NCI-H748 (cell line): ENCODE results near the gene RYR3.
A peak's percentile ranks its signal among the peaks of the same experiment; 100 is the strongest.
"Not testable (repeated sequence)": the region's sequence is repeated elsewhere in the genome, so short reads cannot be mapped to it uniquely, and the experiment has no call there.

Experiments used
- DNase-seq: peaks from one replicate; lab custom pipeline; 2025; ENCODE audit not compliant: unreplicated experiment; lab: John Stamatoyannopoulos, UW

RYR3 gene

DNA sequence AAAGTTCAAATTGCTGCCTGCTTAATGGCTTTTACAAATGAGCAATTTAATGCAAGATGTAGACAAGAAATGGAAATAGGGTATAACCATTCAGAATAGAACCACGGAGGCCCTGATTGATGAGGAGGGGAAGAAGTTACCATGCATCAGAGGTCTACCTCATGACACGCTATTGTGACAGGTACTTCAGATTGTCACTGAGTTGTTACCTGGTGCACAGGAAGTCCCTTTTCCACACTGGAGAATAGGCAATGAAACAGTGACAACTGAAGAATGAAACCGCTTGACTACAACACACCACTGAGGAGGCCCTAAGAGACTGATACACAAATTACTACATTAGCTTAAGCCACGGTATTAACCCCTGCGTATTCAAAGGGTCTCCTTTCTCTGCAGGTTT is 251.2 kb downstream of the RYR3 start:
- no peak for DNase-seq

- DNase-seq = peak; percentile 49
Observed at GRCh38 chr15:33565094-33565493, 254.3 kb downstream of the RYR3 start.

GRCh38 chr15:33567652-33568051 is 256.9 kb downstream of the RYR3 start:
- DNase-seq = no peak

GRCh38 chr15:33569036-33569435 is 258.3 kb downstream of the RYR3 start:
- DNase-seq = no peak

- not testable (repeated sequence) for DNase-seq
Observed at GRCh38 chr15:33577911-33578310, 267.1 kb downstream of the RYR3 start.

DNA sequence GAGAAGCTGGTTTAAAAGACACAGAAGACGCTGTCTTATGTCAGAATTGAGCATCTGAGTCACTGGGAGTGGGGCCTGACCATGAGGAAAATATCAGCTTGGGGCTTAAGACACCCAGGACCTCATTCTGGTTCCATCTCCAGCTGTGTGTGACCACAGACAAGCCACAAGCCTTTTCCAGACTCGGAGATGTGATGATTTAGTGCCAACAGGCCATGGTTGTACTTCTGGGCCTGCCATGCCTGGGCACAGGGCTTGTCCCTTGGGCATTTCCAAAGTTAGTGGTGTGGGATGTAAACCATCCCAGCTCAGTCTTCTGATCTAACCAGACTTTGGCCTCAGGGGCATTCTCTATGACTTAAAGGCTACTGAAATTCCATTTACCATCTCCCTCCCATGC is 269.8 kb downstream of the RYR3 start:
- DNase-seq = no peak

DNA sequence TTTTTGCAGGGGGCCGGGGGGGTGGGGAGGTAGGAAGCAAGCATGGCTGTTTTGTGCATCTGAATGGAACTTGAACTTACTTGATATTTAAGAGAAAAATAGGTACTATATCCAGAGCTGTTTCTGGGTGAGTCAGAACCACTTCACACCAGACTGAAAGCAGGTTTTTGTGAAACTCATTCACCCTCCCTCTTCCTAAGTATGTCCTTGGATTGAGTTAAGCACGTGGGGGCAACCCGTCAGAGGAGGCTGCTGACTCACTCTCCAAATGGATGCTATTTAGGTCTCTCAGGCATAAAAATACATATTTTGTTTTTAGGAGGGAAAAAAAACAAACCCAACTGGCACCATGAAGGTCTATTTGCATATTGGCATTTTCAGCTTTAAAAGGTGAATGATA is 270.3 kb downstream of the RYR3 start:
- no peak for DNase-seq

DNA sequence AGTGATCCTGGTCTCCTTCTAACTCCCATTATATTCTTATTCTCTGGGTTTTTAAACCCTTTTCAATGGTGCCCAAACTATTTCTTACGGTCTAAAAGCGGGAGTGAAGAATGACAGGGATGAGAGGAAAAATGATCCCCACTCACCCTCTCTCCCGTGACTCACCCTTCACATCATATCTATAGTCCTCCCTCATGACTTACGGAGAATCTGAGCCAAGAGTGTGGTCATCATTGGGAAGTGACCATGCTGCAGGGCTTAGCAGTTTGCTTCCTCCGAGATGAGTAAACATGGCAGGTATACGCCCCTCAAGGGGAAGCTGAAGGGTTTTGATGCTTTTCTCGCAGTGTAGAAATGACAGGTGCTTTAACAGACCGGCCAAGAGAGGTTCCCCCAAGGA is 274.0 kb downstream of the RYR3 start:
- peak; percentile 29 for DNase-seq

DNA sequence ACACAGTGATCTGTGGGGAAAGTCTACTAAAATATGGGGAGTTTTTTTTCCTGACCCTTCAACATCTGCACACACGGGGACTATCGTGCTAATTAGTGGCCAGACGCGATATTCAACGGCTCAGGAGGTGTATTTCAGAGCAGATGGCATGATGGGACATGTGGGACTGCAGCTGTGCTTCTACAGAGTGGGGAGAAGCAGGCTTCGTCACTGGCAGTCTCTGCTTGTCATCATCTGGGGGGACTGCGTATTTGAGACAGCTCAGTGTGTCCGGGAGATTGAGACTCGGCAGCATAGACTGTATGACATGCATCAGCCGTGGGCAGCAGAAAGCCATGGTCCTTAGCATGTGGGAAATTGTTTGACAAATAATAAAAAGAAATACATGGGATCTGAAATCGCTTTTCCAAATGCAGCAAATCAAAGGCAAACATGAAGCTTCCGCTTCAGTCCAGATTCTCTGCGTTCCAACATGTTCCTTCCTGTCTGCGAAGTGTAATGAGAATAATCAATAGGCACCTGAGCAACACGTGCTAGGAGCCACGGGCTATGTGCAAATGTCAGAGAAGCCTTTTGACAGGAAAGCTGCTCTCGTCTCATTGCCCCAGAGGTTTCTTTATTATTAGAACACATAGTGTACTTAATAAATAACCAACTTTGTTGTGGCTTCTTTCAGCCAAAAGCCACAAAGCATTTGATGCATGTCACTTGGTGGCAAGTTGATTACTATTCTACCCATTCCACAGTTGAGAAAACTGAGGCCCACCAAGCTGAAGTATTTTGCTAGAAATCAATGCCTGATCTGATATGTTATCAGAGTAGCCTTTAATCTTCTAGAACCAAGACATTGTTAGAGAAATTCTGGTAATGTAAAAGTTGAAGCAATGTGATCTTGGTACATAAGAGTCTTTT is 276.3 kb downstream of the RYR3 start:
- DNase-seq = no peak

DNA sequence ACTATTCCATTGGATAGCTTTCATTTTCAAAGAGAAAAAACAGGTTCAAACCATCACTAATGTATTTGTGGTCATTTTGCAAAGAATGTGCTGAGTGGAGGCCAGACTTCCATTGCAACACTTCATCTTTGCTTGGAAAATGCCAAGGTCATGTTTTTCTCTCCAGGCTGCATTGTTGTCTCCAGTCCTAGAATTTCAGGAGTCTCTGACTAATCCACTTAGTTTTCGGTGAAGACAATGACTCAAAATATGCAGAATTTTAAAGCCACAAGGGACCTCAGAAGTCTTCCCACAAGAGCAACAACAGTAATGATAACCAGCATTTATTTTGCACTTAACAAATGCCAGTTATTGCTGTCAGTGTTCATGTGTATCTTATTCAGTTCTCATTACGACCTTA is 277.0 kb downstream of the RYR3 start:
- DNase-seq = no peak

DNA sequence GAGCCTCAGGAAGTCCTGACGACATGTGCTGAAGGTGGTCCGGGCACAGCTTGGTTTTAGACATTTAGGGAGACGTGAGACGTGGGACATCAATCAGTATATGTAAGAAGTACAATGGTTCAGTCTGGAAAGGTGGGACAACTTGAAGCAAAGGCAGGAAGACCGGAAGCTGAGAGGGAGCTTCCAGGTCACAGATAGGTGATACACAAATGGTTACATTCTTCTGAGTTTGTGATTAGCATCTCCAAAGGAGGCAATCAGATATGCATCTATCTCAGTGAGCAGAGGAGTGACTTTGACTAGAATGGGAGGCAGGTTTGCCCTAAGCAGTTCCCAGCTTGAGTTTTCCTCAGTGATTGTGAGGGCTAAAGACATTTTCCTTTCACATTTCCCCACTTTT is 282.1 kb downstream of the RYR3 start:
- DNase-seq = no peak

GRCh38 chr15:33598382-33598781 is 287.6 kb downstream of the RYR3 start:
- not testable (repeated sequence) for DNase-seq

GRCh38 chr15:33600212-33600611 is 289.4 kb downstream of the RYR3 start:
- DNase-seq = no peak

GRCh38 chr15:33601461-33601860 is 290.7 kb downstream of the RYR3 start:
- no peak for DNase-seq

DNA sequence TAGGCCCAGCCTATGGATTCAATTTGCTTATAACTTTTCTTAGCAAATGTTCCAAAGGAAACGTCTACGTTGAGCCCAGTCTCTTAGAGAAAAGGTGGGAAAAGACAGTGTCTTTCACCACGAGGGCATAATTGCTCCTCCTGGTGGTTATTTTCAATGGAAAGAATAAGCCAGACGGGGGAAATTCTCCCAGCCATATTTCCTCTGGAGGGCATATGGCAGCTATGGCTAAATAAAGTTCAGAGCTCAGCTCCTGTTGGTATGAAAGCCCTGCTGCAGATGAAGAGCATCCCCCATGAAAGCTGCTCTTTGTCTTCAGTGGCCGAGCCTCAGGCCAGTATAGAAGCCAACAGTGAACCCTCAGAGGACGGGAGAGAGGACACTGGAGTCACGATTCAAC is 297.9 kb downstream of the RYR3 start:
- peak; percentile 41 for DNase-seq

- DNase-seq = no peak
Observed at GRCh38 chr15:33612721-33613304, 302.0 kb downstream of the RYR3 start.

DNA sequence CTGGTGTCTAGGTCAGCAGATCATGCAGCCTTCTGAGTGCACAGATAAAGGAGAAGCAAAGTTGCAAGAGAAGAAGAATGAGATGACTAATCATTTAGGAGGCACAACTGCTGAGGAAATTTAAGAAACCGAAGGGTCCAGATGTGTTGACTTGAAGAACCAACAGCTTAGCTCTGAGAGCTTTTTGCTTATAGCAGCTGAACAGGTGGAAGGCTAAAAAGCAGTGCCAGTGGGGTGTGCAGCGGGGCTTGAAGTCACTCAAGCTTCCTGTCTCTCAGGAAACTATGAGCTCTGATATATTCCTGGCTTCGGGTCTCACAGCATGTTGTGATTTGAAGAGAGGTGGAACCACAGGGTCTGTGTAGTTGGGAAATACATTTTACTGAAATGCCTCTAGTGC is 305.7 kb downstream of the RYR3 start:
- DNase-seq = no peak

- DNase-seq = no peak
Observed at GRCh38 chr15:33618350-33618749, 307.6 kb downstream of the RYR3 start.

DNA sequence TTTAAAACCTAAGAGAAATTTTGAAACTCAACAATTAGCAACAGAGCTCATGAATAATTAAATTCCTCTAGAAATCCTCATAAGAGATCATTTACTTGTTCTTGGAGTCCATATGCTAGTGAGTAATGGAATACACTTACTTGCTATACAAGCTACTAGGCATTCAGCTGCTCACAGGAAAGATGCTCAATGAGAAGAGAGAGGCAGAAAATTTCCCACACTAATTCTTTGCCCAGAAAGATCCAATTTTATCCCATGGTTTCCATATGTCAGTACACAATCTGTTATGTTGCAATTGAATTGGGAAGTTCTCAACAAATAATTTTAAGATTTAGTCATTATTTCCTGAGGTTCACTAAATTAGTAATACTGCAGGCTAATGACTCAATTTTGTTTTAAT is 310.4 kb downstream of the RYR3 start:
- no peak for DNase-seq

DNA sequence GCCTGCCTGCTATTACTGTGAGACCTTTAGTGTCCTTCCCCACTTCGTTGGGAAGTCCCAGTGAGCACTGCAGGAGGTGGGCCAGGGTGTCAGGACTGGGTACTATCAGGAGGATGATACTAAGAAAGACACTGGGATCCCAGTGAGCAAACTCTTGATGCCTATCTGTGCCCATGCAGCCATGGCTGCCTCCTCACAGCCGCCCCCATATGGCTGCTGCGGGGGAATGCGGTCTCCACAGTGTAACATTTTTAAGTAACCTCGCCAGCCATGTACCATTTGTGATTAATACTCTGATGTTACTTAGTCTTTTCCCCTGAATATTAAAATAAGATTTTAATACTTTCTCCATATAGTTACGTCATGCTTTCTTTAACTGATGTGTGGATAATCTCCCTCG is 312.2 kb downstream of the RYR3 start:
- DNase-seq = no peak

GRCh38 chr15:33624439-33624838 is 313.7 kb downstream of the RYR3 start:
- no peak for DNase-seq

DNA sequence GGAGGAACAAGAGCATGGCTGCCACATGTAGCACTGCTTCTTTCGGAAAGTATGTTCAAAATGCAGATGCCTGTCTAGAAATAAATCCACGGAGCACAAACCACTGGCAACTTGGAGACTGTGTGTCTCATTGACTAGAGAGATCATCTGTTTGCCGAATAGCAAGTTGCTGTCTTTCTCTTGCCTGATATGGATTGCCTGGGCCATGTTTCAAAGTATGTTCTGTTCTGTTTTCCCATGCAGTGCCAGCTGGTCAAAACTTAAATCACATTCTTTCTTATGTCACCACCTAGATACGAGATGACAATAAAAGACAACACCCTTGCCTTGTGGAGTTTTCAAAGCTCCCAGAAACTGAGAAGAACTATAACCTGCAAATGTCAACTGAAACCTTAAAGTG is 318.9 kb downstream of the RYR3 start:
- DNase-seq = no peak

DNA sequence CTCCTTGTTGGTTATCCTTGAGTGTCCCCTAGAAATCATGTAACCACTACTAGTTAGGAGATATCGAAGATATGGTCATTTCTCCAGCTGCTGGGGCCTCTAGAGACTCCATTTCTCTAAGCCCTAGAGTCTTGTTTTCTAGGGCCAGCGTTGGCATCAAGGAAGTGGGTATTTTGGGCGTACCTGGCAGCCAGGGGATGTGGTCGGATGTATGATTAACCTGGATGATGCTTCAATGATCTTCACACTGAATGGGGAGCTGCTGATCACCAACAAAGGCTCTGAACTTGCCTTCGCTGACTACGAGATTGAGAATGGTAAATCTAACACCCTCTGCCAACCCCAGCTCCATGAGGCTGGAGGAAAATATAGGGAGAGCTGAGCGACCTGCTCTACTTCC is 325.5 kb downstream of the RYR3 start:
- no peak for DNase-seq
